ENCODE results near the gene NR2E1.

NR2E1 gene

DNA sequence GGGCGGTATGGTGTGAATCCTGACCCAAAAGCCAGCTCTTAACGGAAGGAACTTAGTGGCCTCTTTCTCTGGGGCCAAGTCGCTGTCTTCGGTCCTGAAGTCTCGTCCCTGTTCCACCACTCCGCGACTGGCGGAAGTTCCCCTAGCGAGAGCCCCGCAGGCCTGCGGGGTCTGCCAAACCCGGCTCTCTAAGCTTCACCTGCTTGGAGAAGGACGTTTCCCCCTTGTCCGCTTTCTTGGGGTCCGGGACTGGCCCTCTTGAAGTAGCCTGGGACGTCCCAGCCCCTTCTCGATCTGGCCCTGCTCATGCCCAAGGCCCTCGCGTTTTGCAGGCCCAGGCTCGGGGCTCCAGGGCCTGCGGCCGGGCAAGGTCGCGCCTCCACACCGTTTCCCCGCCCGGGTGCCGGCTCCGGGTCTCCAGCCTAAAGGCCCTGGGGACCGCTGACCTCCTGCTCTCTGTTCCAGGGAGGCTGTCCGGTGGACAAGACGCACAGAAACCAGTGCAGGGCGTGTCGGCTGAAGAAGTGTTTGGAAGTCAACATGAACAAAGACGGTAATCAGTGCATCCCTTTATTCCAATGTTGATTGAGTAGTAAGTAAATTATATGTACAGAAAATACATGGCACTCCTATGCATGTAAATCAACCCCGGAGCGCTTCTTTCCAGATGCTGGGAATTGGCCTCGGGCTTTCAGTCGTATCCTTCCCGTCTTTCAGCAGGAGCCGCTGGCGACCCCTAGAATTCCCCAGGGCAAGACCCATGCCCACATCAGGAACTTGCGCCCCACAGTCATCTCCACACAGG is 8.8 kb downstream of the NR2E1 start:
- no peak for DNase-seq

DNA sequence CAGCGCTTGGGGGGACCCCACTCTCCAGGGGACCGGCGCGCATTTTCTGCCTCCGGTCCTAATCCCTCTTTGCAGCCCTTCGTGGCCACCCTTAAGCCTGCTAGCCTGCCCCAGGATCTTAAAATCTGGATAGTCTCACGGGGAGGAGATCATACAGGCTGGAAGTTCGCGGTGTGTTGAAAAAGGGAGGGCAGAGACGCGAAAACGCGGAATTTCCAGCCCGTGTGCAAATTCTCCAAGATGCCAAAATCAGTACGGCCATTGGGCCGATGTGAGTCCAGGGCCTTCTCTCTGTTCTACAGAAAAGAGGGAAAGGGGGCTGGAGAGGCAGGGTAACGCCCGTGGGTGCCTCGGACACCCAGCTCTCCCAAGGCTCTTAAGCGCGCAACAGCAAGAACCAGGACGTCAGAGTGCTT is 9.4 kb downstream of the NR2E1 start:
- no peak for DNase-seq

DNA sequence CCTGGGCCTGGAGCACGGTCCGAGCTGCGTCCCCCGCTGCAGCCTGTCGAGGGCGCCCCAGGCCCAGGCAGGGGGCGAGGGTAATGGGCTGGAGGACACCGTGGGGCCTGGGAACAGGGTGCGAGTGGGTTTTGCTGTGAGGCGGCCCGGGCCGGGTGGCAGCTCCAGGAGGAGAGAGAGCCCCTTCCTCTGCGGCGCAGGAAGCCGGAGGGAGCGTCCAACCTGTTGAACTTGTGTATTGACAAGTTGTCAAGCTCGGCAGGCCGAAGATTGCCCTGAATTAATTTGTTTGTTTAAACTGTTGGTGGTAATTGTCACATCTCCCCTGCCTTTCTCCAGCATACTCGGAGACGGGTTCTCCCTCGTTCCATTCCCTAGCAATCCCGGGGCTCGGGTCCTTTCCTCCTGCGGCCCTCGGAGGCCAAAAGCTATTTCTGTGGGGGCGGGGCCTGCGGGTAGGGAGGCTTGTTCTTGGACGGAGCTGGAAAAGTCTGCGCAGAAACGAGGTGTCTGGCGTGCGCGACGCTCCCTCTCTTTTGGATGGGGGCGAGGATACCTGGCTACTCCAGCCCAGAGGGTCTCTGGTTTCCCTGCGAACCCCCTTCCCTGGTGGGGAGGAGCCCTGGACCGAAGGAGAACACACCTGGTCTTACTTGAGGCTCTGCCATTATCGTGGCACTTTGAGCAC is 9.9 kb downstream of the NR2E1 start:
- no peak for DNase-seq

DNA sequence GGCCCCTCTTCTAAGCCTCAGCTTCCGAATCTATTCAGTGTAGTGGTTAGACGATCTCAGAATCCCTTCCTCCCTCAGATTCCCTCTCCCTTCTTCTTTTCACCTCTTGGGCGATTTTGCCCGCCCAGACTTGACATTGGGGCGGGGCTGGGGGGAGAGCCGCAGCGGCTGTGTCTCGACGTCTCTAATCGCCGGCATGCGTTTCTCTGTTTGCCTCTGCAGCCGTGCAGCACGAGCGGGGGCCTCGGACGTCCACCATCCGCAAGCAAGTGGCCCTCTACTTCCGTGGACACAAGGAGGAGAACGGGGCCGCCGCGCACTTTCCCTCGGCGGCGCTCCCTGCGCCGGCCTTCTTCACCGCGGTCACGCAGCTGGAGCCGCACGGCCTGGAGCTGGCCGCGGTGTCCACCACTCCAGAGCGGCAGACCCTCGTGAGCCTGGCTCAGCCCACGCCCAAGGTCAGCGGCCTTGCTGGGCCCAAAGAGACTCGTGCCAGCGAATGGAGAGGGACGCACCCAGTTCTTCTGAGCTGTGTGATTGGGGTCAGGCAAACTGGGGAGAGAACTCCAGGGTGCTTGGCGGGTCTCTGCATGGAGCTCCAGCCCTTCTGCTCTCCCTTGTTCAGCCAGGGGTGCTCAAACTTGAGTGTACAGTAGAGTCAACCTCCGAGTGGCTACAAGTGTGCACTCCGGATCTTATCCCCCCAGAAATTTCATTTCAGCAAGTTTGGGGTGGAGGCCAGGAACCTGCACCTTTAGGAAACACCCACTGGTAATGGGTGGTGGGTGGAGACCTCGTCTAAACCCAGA is 10.7 kb downstream of the NR2E1 start:
- no peak for DNase-seq

DNA sequence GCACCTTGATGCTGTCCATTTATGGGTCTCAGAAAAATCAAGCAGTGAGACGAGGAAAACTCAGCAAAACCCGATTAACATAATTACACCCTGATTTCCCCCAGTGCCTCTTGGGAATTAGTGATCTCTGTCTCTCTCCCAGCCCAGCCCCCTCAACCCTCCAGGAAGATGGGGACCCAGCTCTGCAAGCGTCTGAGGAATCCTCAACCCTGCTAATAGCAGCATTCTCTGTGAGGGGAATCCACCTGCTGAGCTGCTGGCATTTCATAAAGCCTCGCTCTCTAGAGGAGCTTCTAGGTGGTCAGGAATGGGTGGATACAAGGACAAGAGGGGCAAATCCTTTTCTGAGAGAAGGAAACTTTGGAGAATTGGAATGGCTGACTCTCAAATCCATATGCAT is 13.9 kb downstream of the NR2E1 start:
- no peak for DNase-seq

DNA sequence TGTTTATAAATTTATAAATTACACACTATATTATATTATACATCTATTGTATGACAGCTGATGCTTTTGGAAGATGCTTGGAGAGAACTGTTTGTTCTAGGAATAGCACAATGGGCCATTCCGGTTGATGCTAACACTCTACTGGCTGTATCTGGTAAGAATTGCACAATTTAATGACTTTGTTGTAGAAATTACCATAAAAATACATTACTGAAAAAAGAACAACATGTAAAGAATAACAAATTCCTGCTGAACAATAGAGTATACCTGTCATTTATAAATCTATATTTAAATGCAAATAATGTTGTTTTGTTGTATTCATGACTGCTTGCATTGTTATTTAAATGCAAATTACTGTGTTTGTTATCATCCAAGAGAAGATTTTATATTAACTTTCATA is 14.4 kb downstream of the NR2E1 start:
- no peak for DNase-seq

DNA sequence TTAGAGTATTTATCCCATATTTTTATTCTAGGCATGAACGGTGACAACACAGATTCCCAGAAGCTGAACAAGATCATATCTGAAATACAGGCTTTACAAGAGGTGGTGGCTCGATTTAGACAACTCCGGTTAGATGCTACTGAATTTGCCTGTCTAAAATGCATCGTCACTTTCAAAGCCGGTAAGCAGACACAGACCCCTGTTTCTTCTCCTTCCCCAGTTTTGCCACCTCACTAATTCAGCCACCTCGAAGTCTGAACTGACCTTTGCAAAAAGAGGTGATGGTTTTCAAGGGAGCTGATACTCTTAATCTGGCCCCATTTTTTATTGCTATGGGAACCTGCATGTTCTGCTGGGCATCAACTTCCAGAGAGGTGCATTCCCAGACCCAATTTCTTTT is 15.0 kb downstream of the NR2E1 start:
- no peak for DNase-seq

DNA sequence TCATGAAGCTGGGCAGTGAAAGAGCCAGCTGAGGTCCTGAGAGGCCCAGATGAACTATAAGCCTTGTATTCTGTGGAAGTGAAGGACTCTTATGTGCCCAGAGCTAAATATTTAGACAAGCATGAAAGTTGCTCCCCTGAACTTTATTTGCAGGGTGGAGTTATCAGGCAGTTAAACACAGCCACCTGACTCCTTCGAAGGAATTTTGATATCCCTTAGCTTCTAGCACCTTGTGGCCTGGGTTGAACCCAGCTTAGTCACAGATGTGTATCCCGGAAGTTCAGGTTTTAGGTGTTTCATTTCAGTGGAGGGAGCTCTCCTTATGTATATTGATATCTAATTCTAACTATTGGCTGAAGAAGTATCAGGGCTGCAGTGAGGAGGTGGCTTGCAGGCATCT is 20.4 kb downstream of the NR2E1 start:
- DNase-seq, result no peak

DNA sequence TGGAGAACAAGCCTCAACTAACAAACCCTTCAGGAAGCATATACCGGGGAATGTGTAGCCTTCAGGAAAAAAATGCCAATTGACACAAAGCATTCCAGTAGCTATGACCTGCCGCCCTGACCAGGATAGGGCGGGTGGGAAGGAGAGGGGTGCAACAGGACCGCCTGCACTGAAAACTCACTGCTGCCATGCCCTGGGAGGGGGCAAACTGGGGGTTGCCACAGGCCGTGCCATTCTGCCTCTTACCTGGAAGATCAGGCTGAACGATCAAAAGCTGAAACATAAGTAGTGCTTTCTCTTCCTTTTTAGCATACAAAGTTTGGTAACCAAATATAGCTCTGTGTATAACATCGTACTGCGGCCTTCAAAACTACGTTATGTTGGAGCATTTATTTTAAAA is 21.7 kb downstream of the NR2E1 start:
- DNase-seq, result no peak

DNA sequence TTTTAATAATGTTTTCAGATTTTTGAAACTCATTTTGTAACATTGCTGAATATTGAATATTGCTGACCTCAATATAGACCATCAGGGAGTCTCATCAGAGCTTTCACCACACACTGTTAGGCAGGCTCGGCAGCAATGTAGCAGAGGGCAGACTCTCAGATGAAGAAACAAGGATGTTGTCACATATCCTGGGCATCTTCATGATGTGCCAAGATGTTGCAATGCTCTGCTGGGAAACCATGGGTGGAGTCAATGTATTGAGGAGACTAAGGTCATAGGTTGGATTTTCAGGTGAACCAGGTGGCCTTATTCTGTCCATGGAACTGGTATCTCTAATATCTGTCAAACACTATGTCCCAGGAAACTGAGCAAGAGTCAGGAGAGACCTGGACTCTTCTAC is 27.3 kb downstream of the NR2E1 start:
- no peak for DNase-seq

DNA sequence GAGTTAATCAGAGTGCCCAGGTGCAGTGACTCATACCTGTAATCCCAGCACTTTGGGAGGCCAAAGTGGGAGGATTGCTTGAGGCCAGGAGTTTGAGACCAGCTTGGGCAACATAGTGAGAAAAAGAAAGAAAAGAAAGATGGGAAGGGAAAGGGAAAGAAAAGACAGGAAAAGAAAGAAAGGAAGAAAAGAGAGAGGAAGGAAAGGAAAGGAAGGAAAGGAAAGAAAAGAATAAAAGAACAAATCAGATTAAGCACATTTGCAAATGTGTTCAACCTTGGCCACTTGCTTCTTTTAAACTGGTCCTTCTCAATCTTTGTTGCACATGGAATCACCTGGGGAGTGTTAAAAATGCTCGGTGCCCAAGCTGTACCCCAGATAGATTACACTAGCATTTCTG is 28.0 kb downstream of the NR2E1 start:
- no peak for DNase-seq

DNA sequence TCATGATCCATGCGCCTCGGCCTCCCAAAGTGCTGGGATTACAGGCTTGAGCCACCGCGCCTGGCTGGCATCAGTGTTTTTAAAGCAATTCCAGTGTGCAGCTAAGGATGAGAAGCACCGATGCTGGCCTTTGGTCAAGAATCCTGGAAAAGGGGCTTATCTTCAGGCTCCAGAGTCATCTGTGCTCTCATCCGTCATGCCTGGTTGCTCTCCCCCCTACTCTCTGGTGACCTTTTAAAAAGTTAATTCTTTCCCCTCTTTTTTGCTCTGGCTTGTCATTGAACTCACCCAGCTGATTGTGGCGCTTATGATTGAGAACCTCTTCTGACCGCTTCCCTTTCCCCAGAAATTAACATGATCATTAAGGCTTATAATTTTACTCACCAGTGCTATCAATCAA is 28.7 kb downstream of the NR2E1 start:
- no peak for DNase-seq

DNA sequence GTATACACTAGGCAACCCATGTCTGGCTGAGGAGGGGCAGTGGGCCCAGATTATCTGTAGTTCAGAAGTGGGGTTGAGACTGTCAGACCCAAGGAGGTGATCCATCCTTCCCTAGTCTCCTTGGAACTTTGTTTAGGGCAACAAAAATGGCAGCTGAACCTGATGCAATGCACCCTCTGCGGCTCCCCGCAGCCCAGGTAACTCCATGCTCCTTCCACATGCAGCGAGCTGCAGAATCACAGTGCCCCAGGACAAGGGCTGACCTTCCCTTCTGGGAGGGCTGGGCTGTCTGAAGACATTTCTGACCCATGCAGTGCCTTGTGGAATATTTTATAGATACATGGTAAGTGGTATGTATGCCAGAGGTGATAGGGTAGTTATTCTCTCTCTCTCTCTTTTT is 29.4 kb downstream of the NR2E1 start:
- DNase-seq, result no peak

DNA sequence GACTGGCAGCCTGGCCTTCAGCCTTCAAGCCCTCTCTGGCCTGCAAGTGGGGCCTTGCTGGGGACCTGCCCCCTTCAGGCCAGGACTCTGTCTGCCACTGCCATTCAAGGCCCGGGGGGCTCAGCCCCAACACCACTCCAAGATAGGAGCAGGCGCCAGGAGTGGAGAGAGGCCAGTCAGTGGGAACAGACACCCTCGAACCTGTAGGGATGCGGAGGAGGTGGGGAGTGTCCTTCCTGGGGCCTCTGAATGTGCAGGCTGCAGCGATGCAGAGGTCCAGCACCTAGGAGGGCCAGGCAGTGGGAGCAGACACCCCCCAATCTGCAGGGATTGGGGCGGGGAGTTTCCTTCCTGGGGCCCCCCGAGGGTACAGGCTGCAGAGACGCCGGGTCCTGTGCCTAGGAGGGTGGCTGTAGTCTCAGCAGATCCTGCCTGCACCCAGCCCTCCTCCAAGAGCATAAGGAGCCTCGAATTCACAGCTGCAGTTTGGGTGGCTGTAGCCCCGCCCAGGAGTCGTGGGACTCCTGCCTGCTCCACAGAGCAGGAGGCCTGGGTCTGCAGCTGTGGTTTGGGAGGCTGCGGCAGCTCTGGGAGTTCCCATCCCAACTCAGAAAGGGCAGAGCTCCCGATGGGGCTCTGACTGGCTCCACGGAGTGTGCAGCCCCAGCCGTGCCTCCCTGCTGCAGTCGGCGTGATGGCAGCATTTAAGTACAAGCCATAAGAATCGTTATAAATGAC is 33.1 kb downstream of the NR2E1 start:
- no peak for DNase-seq

DNA sequence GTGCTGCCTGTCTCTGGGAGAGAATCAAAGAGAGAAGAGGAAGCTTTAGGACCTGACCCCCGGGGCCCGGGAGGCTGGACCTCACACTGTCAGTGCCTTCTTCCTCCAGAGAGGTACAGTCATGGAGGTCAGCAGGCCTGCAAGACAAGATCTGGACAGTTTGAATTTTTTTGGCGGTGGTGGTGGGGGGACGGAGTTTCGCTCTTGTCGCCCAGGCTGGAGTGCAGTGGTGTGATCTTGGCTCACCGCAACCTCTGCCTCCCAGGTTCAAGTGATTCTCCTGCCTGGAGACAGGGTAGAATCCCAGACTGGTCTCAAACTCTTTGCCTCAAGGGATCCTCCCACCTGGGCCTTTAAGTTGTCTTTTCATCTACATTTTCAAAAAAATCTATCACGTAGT is 34.4 kb downstream of the NR2E1 start:
- DNase-seq, result no peak

DNA sequence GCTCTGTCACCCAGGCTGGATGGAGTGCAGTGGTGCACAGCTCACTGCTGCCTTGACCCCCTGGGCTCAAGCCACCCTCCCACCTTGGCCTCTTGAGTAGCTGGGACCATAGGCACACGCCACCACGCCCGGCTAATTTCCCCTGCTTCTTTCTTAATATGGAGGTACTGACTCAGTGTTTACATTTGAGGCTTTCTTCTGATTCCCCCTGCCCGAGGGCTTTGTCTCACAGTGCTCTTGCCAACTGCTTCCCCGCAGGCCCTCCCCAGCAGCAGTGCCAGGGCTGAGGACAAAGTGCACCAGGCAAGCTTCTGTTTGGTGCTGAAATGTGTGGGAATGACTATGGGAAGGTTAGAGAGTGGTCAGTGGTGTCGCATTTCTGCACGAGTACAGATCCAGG is 34.8 kb downstream of the NR2E1 start:
- DNase-seq, result no peak

DNA sequence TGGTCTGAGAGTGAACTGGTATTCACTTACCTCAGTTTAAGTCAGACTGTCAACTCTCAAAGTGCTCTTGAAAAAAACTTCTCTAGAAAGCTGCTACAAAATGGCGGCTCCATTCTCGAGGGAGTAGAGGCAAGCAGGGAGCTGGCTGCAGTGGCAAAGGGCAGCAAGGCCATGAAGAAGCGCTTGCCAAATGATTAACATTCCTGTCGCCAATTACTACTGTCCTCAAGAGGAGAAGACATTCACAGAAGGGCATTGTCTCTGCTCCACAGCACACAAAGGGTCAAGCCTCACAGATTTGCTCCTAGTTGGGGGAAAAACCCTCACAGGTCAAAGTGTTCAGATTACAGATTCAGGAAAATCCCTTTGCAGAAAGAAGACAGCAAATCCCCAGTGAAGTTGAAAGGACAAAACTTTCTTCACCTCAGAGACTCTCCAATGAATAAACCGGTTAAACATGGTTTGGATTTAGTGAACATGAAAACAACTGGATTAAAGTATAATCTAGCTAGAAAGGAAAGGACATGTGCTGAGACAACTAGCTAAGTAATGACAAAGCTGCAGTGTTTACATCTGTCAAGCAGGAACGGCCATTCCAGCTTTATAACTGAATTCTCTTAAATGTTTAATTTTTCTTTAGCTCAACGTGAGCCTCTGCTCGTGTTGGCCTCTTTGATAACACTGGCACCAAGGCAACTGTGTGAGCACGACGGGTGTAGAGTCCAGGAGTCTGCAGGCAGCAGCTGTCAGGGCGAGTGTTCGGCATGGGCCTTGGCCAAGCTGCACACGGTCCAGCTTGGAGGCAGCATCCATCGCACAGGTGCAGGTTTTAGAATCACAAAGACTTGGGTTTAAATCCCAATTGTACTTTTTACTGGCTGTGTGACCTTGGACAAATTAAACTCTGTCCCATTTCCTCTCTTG is 37.6 kb downstream of the NR2E1 start:
- DNase-seq, result no peak

DNA sequence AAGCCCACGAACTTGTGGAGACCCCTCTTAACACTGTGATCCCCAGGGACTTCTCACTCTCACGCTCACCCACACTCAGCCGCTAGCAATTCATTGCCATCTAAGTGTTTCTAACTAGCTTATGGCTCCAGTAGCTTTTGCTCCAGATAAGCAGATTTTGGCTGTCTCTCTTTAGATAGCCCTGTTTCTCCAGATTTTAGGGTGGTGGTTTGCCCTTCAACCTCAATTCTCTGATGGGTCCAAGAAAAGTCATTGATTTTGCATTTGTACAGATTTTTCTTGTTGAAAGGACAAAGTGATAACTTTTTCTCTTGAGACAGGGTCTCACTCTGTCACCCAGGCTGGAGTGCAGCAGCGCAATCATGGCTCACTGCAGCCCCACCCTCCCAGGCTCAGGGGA is 41.2 kb downstream of the NR2E1 start:
- DNase-seq, result no peak

DNA sequence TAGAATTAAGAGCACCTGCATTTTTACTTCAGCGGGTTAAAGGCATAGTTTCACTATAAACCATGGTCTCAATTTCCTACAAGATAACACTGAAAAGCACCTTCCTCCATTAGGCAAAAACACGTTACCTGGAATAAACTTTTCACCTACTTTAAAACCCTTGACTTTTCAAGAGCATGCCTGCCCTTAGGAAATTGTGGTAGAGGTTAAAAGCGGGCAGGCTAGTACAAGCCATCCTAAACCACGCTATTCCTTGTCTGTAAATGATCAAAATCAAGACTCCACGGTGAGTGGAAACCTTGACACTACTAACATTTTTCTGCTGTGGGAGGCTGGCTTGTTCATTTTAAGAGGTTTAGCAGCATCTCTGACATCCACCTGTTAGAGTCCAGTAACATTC is 43.9 kb downstream of the NR2E1 start:
- no peak for DNase-seq

DNA sequence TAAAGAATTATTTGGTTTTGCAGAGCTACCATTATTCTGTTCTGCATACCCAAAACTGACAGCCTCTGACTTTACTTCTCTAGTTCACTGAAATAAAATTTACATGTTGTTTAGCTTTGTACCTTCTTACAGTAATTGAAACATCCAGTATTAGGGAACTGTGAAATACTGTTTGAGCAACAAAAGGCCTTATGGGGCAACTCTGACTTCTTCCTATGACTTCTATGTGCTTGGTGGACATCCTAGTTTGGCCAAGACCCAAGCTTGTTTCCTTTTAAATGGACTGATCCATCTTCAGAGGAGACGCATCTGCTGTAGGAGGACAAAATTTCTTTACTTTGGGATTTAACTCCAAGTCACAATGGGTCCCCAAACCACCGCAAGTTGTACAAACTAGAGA is 44.7 kb downstream of the NR2E1 start:
- no peak for DNase-seq

DNA sequence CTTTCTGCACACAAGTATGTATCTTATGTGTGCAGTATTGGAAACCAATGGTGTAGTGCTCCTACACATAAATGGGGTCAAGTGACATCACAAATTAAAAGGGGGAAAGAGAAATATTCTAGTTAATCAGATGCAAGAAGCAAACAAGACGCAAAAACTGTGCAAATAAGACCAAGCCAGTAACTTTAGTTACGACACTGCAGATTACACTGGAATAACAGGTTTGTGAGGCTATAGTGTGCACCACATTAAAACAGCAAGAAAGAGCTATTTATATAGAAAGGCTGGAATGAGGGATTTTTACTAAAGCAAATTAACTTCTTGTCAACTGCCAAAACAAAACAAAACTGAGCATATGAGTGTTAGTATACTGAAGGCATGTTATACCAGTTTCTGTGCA is 45.8 kb downstream of the NR2E1 start:
- no peak for DNase-seq

DNA sequence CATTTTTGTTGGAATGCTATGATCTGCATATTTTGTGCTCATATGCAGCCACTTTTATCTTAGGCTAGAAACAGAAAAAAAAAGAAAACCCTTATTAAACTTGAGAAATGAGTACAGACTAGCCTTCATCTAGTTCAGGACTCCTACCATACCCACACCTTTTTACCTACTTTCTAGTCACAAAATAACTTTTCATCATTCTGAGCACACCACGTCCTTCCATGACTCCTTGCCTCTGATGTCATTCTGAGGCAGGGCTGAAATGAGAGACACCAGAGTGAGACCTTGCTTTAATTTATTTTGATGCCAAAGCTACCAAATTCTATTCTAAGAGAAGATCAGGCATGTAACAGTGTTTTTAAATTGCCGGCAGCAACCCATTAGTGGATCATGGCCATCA is 56.2 kb downstream of the NR2E1 start:
- DNase-seq, result no peak
